Testis (tissue), 3 donors: Measurements from ENCODE around the gene KHDC4. TPM values are rescaled to one million over a fixed set of nuclear protein-coding genes. Genes with fewer than 3 reads are reported as not detected.
"Not testable (repeated sequence)": the region's sequence is repeated elsewhere in the genome, so short reads cannot be mapped to it uniquely, and the experiment has no call there.

Experiments
- DNase-seq: peaks from one replicate; pipeline ENCODE4 v3.0.0-alpha.2; 2019
- H3K27ac ChIP-seq, 2 donors: fragments of 200-600 bp; sonication (generic); one replicate each; pipeline ENCODE4 v1.5.1; 2019
- H3K27me3 ChIP-seq: fragments of 200-600 bp; sonication (generic); one replicate; pipeline ENCODE4 v1.5.1; 2019
- H3K36me3 ChIP-seq: fragments of 200-600 bp; sonication (generic); one replicate; pipeline ENCODE4 v1.5.1; 2017; ENCODE audit warnings: low read depth; ENCODE audit errors: missing control alignments
- H3K4me1 ChIP-seq: fragments of 200-600 bp; sonication (generic); one replicate; pipeline ENCODE4 v1.5.1; 2019
- H3K4me3 ChIP-seq, 2 donors: fragments of 200-600 bp; sonication (generic); one replicate each; pipeline ENCODE4 v1.5.1; 2017 to 2019
- H3K9me3 ChIP-seq: fragments of 200-600 bp; sonication (generic); one replicate; pipeline ENCODE4 v1.5.1; 2017
- CTCF ChIP-seq, 3 experiments: fragments of 450-650 bp in 2 of 3; fragments of 200-600 bp in 1 of 3; sonication (generic) in 1 of 3; IDR thresholded peaks; one replicate each; pipeline ENCODE4 v1.5.1; 2016 to 2019; ENCODE audit warnings: antibody characterized with exemption in 3 of 3, mild to moderate bottlenecking in 2 of 3, moderate library complexity in 1 of 3
- POLR2A ChIP-seq: fragments of 450-650 bp; IDR thresholded peaks from one replicate; pipeline ENCODE4 v1.6.1; 2017; ENCODE audit warnings: antibody characterized with exemption, mild to moderate bottlenecking, moderate library complexity
- WGBS, 2 donors: methylation state at CpG; one replicate each; pipeline ENCODE4 v1.1.5; 2018; 5-methylcytosine and 5-hydroxymethylcytosine counted together
- intact Hi-C: fragments of 100-400 bp; cut with DNase I; formaldehyde crosslinking; loops from one replicate; pipeline ENCODE4 v1.15.1; 2023; ENCODE audit warnings: low total_unique reads
- polyA plus RNA-seq: library from polyadenylated mRNA; stranded (reverse); fragments of 350-450 nt; fragmentation: Illumina TruSeq; extraction: RNeasy Lipid Tissue Mini Kit (QIAGEN cat#74804); gene quantifications from one replicate; pipeline ENCODE4 v1.2.3, GENCODE V29; 2014; ENCODE audit warnings: low read depth, low replicate concordance; ENCODE audit not compliant: insufficient read depth
- total RNA-seq, 2 donors: library from RNA; depleted of rRNA; stranded (reverse); fragments of >200 nt; gene quantifications; one replicate each; pipeline ENCODE4 v1.2.3, GENCODE V29; 2016

Gene KHDC4
- total and polyA plus RNA-seq, 3 donors from 2014 or later: 45.5 to 95.3 (median 84.5) TPM

- TF ChIP-seq CTCF (IDR thresholded peaks at IDR 0.05) (no peak), POLR2A (no peak)
- DNase-seq: no peak
- intact Hi-C loops: no loop called here
- Histone ChIP-seq H3K36me3 (no peaks in the 10 kb centered on the region), H3K27ac (peak overlapping the region in 1 of 2 donors; percentile 24), H3K9me3 (no peaks in the 10 kb centered on the region), H3K4me3 (no peak overlapping the region), H3K27me3 (no peaks in the 10 kb centered on the region), H3K4me1 (no peaks in the 10 kb centered on the region)
- WGBS, 2 donors: 48 to 70% methylated on average over 2 of the region's 2 CpGs
Observed at GRCh38 chr1:155898888-155899287, 35.3 kb downstream of the KHDC4 start.

- no peaks in the 10 kb centered on the region for H3K27me3 ChIP-seq
- no peak overlapping the region for H3K4me3 ChIP-seq
- no peak for DNase-seq
- TF ChIP-seq CTCF (IDR thresholded peaks at IDR 0.05) (no peak), POLR2A (no peak)
- H3K27ac ChIP-seq: no peak overlapping the region
- no peaks in the 10 kb centered on the region for H3K36me3 ChIP-seq
- WGBS, 2 donors: 94 to 95% methylated on average over 1 of the region's 1 CpG
- intact Hi-C loops: no loop called here
- H3K4me1 ChIP-seq: no peaks in the 10 kb centered on the region
- no peaks in the 10 kb centered on the region for H3K9me3 ChIP-seq
Observed at GRCh38 chr1:155897746-155898145, 36.5 kb downstream of the KHDC4 start.

GRCh38 chr1:155896476-155896875 is 37.7 kb downstream of the KHDC4 start:
- intact Hi-C loops, H3K4me1 ChIP-seq, H3K4me3 ChIP-seq, H3K9me3 ChIP-seq, H3K27me3 ChIP-seq, H3K27ac ChIP-seq, H3K36me3 ChIP-seq, DNase-seq: not testable (repeated sequence)
- 87 to 88% methylated on average over 8 of the region's 8 CpGs for WGBS, 2 donors

GRCh38 chr1:155895617-155896016 is 38.6 kb downstream of the KHDC4 start:
- WGBS, 2 donors: 90 to 96% methylated on average over 6 of the region's 6 CpGs
- DNase-seq, H3K27ac ChIP-seq, intact Hi-C loops, H3K4me3 ChIP-seq, H3K27me3 ChIP-seq, H3K4me1 ChIP-seq, H3K36me3 ChIP-seq, H3K9me3 ChIP-seq: not testable (repeated sequence)

- 72 to 74% methylated on average over 10 of the region's 10 CpGs for WGBS, 2 donors
- no peak for TF ChIP-seq CTCF (IDR thresholded peaks at IDR 0.05)
- no peak for TF ChIP-seq POLR2A
- Histone ChIP-seq H3K9me3 (no peaks in the 10 kb centered on the region), H3K4me3 (no peak overlapping the region), H3K27me3 (no peaks in the 10 kb centered on the region), H3K27ac (peak overlapping the region; percentile 11 to 61), H3K4me1 (no peaks in the 10 kb centered on the region), H3K36me3 (no peaks in the 10 kb centered on the region)
- DNase-seq: no peak
- intact Hi-C loops: no loop called here
Observed at GRCh38 chr1:155893389-155894142, 40.6 kb downstream of the KHDC4 start.

- Histone ChIP-seq H3K9me3 (no peaks in the 10 kb centered on the region), H3K4me1 (no peaks in the 10 kb centered on the region), H3K27ac (peak overlapping the region in 1 of 2 donors; percentile 61), H3K27me3 (no peaks in the 10 kb centered on the region), H3K36me3 (no peaks in the 10 kb centered on the region), H3K4me3 (no peak overlapping the region)
- WGBS, 2 donors: 58 to 72% methylated on average over 3 of the region's 3 CpGs
- TF ChIP-seq CTCF (IDR thresholded peaks at IDR 0.05) (no peak), POLR2A (no peak)
- intact Hi-C loops: no loop called here
- no peak for DNase-seq
Observed at GRCh38 chr1:155892796-155893195, 41.4 kb downstream of the KHDC4 start.
